ENCODE measurements around the gene SBF1.

Gene SBF1

DNA sequence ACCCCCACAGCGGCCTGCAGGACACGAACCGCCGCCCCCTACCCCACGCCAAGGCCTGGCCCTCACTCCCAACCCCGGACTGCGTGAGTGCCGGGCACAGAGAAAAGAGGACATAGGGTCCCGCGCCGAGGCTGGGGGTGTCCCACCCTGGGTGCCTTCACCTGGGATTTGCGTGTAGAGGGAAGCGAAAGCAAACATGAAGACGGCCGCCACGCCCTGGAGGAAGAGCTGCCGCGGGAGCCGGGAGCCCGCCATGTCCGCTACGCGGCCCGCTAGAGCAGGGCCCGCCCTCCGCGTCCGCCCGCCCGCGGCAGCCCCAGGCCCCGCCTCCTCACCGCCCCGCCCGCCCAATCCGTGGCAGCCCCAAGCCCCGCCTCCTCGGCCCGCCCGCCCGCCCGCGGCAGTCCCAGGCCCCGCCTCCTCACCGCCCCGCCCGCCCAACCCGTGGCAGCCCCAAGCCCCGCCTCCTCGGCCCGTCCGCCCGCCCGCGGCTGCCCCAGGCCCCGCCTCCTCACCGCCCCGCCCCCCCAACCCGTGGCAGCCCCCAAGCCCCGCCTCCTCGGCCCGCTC, 32.7 kb upstream of the SBF1 start, which contains the start of gene LMF2:
Gene LMF2, minus strand, starts transcription at position 282 of the 570 bp plus-strand sequence. Its CDS starts 27 bp downstream, at position 255.
- in situ Hi-C loops (cut with MboI; ENCODE audit: low sequenced_read_pairs) = no loop called here

DNA sequence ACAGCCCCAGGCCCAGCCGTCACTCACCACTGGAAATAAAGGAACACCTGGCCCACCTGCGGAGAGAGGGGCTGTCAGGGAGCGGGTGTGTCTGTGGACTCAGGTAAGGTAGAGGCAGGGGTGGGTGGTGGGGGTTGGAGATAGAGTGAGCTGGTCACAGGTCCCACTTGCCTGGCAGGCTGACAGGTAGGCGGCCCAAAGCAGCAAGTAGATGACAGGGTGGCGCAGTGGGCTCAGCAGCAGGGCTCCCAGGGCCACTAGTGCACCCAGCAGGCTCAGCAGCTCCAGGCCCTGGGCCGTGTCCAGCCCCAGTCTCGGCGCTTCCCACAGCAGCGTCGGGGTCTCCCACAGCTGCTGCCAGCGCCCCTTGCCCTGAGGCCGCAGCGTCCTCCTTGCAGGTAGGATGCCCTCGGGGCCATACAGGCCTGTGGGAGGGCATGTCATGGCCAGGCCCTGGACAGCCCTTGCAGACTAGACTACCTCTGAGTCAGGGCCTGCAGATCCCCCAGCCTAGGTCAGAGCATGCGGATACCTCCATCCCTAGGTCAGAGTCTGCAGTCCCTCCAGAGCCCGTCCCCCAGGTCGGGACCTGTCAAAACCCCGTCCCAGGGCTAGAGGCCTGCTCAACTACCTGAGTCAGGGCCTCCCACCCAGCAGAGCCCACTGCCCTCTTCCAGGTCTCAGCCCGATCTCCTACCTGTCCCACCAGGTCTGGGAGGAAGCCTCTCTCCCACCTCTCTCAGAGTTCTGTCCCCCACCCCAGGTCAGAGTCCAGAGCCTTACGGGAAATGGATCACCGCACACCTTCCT, 32.0 kb upstream of the SBF1 start:
- in situ Hi-C loops (cut with MboI; ENCODE audit: low sequenced_read_pairs) = no loop called here

DNA sequence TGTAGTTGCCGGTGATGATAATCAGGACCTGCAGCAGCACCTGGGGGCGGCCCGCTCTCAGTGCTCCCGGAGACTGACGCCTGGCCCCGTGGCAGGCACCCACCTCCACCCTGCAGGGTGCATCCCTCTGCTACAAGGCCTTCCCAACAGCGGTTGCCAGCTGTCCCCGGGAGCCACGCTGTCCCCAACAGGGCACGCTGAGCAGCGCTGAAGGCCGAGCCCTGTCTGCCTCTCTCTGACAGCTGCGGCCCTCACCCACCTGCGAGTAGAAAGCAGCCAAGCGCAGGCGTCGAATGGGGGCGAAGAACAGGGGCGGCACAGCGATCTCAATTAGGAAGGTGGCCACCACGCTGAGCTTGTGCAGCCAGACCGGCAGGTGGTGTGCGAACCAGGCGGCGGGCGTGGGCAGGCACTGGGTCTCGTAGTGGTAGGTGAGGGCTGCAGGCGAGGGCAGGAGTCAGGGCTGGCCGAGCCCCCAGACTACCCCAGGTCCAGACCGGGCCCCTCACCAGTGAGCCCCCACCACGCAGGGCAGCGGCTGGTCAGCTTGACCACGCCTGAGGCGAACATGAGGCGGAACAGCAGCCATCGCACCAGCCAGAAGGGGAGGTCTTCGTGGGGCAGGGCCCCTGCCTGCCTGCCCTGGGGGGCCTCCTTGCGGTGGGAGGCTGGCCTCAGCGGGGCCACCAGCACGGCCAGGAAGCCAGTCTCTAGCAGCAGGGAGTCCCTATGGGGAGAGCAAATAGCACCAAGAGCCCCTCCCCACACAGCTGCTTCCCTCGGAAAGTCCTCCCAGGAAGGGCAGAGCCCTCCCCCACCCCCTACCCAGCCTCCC, 31.2 kb upstream of the SBF1 start:
- in situ Hi-C loops (cut with MboI; ENCODE audit: low sequenced_read_pairs) = no loop called here

DNA sequence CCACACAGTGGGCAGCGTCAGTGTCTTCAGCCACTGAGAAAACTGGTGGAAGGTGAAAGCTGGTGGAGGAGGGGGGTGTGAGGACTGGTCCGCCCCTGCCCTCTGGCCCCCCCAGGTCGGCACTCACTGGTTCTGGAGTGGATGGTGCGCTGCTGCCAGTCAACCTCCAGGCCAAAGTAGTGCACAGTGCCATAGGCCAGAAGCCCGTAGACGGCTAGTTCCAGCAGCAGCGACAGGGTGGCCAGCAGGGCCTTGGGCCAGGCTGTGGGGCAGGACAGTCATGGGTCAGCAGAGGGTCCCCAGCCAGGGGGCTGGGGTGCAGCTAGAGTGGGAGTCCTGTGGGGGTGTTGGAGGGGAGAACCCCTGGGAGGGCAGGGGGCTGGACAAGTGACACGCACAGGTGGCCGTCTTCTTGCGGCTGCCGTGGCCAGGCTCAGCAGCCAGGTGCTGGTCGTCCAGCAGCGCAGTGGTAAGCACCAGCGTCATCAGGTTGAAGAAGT, 30.5 kb upstream of the SBF1 start:
- in situ Hi-C loops (cut with MboI; ENCODE audit: low sequenced_read_pairs) = no loop called here

DNA sequence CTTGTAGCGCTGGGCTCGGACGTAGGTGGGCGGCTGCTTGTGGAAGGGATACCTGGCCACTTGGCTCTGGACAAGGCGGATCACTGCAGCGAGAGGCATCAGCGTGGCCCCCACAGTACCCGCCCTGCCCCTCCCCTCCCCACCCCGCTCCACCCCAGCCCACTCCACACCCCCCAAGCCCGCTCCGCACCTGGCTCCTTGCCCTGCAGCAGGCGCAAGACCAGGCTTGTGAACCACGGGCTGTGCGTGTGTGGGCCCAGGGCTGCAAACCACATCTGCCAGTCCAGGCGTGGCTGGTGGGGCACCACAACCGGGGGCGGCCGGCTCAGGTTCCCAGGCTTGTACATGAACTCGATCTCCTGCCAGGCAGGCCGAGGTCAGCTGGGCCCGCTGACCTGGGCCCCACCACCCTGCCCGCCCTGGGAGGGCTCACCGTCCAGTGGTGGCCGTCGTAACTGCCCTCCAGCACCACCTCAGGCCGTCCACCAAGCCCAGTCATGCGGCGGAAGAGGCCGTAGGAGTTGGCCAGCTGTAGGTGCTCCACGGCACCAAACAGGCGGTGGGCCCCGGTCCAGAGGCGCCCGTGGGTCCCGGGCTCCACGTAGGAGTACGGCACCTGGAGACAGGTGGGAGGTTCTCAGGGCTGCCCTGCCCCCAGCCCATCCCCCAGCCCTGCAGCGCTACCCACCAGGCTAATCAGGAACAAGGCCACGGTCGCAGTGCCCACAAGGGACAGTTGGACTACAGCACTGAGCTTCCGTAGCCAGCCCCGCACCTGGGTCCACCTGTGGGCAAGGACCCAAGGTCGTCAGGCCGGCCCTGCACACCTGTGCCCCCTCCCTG, 29.8 kb upstream of the SBF1 start:
- in situ Hi-C loops (cut with MboI; ENCODE audit: low sequenced_read_pairs) = no loop called here

DNA sequence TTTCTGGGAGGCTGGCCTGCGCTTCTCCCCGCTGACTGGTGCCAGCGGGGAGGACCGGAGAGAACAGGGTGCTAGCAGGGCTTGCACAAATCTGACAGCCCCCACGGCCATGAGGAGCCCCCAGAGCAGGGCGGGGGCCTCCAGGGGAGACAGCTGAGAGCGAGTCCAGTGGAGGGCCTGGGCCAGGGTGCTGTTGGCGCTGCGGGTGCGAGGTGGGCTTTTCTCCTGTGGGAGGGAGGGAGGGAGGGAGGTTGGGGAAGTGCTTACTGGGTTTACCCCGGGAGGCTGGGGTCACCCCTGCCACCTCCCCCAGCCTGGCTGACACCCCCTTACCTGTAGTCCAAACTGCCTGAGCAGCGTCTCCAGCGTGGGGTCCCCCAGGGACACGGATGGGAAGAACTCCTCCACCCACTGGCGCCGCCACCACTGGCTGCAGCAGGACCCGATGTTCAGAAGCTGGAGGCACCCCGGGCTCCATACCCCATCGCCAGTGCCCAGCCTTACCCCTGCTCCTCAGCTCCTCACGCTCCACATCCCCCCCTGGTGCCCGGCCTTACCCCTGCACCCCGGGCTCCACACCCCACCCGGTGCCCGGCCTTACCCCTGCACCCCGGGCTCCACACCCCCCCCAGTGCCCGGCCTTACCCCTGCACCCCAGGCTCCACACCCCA, 28.8 kb upstream of the SBF1 start:
- in situ Hi-C loops (cut with MboI; ENCODE audit: low sequenced_read_pairs) = no loop called here

DNA sequence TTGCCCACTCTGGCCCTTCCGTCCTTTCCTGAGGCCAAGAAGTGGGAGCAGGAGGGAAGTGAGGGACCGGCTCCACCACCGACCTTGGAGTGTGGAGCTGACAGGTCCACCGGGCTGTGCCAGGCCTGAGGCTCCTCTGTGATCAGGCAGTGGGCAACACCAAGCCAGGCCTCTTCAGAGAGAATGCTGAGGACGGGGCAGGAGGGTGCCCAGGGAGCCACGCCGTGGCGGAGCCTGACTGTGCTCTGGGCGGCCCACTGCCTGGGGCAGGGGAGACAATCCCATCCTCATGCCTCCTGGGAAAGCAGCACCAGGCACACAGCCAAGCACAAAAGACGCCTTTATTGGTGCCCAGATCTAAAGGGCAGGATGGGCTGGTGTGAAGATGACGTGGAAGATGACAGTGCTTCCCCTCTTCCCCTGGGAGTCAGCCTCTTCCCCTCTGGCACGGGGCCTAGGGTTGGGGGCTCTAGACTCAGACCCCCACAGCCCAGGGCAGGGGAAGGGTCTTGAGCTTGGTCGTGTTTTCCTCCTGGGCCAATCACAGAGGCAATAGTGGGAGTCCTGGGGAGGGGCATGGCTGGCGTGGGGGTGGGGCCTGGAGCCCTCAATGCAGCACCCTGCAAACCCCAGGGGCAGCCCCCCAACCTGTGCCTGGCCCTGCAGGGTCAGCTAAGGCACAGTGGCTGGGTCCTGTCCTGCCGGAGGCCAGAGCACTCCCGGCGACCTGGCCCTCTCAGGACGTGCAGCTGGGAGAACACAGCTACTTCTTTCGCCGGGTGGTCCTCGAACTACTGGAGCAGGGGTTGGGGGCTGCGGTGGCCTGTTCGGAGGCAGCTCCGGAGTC, 28.0 kb upstream of the SBF1 start:
- in situ Hi-C loops (cut with MboI; ENCODE audit: low sequenced_read_pairs) = no loop called here

DNA sequence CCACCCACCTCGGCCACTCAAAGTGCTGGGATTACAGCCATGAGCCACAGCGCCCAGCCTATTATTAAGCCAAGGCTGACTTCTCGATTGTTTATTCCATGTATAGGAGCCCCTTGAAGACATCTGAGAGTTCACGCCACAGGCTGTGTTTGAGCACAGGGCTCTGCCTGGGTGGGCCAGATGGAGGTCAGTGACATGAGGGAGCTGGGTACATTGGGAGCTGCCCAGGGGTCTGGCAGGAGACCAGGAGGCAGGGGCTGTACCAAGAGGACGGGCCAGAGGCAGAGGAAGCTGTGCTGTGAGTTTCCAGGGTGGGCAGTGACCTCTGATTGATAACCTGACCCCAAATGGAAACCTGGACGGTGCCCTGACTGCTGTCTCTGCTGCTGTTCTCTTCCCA, 27.3 kb upstream of the SBF1 start:
- in situ Hi-C loops (cut with MboI; ENCODE audit: low sequenced_read_pairs) = no loop called here

DNA sequence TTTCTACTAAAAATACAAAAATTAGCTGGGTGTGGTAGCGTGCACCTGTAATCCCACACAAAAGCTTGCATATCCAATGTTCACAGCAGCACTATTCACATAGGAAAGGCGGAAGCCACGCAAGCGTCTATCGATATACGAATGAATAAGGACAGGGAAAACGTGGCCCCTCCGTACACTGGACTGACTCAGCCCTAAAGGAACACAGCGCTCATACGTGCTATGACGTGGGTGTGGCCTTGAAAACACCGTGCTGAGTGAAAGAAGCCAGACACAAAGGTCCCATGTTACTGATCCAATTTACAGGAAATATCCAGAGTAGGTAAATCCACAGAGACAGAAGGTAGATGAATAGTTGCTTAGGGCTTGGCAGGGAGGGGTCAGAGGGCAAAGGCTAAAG, 25.6 kb upstream of the SBF1 start:
- in situ Hi-C loops (cut with MboI; ENCODE audit: low sequenced_read_pairs) = no loop called here

DNA sequence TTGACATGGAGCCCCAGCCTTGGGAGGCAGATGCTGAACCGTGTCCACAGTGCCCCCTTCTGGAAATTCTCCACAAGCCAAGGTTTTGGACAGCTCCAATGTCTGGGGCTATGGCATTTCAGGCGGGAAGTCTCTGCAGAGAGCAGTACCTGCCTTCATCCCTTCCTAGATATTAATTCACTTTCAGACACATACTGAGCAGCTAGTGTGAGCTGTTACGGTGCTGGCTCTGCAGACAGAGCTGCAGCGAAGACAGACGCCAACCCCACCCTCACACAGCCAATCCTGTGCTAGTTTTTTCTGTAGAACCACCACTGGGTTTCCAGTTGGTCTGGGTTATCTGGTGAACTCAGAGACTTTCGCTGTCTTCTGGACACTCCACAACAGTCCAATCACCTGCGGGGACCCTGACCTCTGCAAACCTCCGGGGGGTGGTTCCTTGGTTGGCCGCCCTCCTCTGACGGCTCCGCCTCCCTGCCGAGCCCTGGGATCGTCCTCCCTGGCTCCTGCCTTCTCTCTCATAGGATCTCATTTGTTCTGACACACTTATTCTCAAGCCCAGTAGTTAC, 23.6 kb upstream of the SBF1 start:
- in situ Hi-C loops (cut with MboI; ENCODE audit: low sequenced_read_pairs) = no loop called here

DNA sequence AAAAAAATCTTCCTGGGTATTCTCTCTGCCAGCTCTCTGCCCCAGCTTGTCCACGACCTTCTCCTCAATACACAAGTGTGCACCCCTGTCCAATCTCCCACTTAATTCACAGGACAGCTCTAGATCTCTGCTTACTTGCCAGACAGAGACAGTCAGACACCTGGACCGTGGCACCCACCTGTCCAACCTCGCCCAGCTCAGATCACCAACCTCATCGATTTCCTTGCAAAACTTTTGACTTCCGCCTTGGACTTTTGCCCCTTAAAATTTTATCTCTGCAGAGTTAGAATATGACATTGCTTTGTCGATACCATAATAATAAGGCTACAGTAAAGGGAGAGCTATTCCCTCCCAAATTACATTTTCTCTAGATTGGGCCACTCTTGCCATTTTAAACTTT, 22.3 kb upstream of the SBF1 start:
- in situ Hi-C loops (cut with MboI; ENCODE audit: low sequenced_read_pairs) = no loop called here

DNA sequence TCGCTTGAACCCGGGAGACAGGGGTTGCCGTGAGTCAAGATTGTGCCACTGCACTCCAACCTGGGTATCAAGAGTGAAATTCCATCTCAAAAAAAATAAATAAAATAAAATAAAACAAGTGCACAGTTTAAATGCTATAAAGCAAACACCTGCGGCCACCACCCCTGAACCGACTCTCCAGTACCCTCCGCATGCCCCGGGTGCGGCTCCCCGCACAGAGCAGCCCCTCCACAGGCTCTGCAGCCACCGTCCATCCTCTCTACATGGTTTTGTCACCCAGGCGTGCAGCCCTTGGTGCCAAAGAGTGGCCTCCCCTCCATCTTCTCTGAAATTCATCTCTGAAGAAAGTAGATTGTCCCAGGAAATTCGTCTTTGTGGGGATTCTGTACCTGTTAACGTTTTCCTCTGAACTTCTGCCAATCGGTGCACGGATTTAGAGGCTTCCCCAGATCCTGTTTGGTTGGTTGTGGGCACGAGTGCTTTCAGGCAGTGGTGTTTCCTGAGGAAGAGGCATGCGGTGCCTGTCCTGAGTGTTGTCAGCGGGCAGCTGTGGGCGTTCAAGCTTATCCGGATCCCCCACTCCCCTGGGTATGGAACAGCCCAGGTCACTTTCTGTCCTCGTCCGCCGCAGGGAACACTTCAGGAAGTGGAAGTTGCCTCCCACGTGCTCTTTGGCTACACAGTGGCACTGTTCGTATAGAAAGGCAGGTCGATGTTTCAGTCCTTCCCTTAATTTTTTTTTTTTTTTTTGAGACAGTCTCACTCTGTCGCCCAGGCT, 15.9 kb upstream of the SBF1 start:
- in situ Hi-C loops (cut with MboI; ENCODE audit: low sequenced_read_pairs) = no loop called here

DNA sequence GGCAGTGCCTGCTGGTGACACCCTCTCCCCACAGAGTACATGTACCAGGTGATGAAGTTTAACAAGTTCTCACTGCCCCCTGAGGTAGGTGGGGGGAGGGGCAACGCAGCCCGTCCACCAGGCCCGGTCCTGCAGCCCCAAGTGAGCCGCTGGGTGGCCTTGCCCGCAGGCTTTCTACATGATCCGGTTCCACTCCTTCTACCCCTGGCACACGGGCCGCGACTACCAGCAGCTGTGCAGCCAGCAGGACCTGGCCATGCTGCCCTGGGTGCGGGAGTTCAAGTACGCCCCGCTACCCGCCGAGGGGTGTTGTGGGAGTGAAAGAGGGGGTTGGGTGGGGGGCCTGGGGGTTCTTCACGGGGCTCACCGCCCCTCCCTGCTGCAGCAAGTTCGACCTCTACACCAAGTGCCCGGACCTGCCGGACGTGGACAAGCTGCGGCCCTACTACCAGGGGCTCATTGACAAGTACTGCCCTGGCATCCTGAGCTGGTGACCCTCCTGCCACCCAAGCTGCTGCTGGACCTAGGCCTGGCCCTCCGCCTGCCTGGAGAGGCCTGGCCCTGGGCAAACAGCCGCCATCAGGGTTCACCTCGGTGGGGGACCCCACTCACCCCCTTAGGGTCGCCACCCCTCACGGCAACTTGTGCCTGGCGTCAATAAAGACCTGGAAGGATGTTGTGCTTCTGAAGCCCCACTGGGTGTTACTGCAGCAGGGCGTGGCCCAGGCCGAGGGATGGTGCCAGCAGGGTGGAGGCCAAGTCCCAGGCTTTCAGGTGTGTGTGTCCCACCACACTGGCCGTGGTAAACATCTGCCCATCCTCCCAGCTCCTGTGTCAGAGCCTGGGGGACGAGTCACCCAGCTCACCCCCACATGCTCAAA, 14.8 kb upstream of the SBF1 start:
- in situ Hi-C loops (cut with MboI; ENCODE audit: low sequenced_read_pairs) = no loop called here

DNA sequence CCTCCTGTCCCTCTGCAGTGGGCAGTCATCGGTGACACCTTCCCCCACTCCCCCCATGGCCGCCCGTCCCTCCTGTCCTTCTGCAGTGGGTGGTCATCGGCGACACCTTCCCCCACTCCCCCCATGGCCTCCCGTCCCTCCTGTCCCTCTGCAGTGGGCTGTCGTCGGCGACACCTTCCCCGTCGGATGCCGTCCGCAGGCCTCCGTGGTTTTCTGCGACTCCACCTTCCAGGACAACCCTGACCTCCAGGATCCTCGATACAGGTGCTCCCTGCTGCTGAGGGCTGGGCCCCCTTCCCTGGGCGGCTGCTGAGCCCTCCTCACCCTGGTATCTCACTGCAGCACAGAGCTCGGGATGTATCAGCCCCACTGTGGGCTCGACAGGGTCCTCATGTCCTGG, 14.1 kb upstream of the SBF1 start:
- in situ Hi-C loops (cut with MboI; ENCODE audit: low sequenced_read_pairs) = no loop called here

DNA sequence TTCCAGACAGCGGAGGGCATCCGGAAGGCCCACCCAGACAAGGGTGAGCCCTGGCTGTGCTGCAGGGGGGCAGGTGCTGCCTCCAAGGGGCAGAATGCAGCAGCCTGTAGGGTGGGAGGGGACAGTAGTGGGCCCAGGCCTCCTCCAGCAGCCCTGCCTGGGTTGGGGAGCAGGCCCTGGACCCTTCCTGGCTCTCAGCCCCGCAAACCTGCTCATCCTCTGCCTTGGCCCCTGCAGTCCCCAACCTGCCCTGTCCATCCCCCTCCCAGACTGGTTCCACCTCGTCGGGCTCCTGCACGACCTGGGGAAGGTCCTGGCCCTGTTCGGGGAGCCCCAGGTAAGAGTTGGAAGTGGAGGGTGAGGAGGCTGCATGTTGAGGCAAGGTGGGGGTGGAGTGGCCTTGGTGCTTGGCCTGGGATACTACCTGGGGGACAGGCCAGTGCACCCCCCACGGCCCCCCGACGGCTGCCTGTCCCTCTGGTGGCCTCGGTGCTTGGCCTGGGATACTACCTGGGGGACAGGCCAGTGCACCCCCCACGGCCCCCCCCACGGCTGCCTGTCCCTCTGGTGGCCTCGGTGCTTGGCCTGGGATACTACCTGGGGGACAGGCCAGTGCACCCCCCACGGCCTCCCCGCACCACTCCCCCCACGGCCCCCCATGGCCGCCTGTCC, 13.3 kb upstream of the SBF1 start:
- in situ Hi-C loops (cut with MboI; ENCODE audit: low sequenced_read_pairs) = no loop called here

DNA sequence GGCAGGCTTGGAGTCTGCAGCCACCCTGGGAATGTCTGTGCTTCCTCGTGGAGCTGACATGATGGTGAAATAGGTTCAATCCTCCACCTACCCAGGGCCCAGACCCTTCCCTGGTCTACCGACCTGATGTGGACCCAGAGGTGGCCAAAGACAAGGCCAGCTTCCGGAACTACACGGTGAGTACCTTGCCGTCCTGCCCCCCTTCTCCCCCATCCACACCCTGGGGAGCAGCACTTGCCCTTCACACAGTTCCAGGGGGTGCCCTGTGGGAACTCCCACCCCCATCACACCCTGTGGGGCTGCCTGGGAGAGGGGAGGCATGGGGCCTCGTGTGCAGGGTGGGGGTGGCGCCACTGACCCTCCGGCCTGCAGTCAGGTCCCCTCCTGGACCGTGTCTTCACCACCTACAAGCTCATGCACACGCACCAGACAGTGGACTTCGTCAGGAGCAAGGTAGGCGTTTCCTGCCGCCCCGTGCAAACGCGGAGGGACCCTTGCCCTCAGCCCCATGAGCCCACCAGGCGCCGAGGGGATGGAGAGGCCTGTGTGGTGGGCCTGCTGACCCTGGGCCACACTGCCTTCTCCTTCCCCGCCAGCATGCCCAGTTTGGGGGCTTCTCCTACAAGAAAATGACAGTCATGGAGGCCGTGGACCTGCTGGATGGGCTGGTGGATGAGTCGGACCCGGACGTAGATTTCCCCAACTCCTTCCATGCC, 12.6 kb upstream of the SBF1 start:
- in situ Hi-C loops (cut with MboI; ENCODE audit: low sequenced_read_pairs) = no loop called here
